ENCODE measurements around the gene DMD. TPM values are rescaled to one million over a fixed set of nuclear protein-coding genes. Genes with fewer than 3 reads are reported as not detected.

DMD gene
- total and polyA plus RNA-seq, 2 of the 13 experiments (the other 11 are each of a cell fraction or from before 2014, with no cell fraction given): 17.6 to 25.9 TPM

DNA sequence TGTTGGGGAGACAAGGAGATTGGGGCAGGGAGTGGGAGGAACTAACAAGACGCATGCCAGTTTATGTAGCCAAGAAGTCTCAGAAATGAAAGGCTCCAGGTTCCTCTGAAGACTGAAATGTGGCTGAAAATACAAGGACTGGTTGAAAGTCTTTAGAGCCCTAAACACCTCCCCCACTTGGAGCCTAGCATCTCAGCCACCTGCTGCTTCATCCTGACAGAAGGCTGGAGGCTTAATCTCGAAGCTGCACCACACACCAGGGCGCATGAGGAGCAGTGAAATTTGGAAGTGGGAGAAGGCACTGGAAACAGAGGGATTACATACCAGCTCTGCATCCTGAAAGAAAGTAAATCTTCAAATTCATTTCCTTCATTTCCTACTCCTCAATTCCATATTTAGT lies 1978.8 kb downstream of the DMD start:
- no peak for ATAC-seq
- intact Hi-C loops (cut with micrococcal nuclease; ENCODE audit: unreplicated experiment) (no loop called here), in situ Hi-C loops (cut with HindIII; ENCODE audit: extremely low pct_ligation_motif_present, low pct_unique_long_range_greater_than_20kb) (no loop called here)
- H3K9me3 ChIP-seq (ENCODE audit: low read length): no peaks in the 10 kb centered on the region
- no peaks in the 10 kb centered on the region for H4K20me1 ChIP-seq (ENCODE audit: insufficient read depth, low read length)
- ChIA-PET CTCF (ENCODE audit: low intra/inter-chr PET ratio, low total read pairs) (no interaction called here), POLR2A (no interaction called here)
- H3K79me2 ChIP-seq (ENCODE audit: insufficient read depth, low read length): peaks cover 2% of the 10 kb centered on the region
- no peaks in the 10 kb centered on the region for H3K27me3 ChIP-seq (ENCODE audit: control insufficient read depth in 1 of 2, insufficient read depth in 2 of 2, low read length in 2 of 2)
- no peaks in the 10 kb centered on the region for H3K4me1 ChIP-seq (ENCODE audit: insufficient read depth, low read length)
- H3K9ac ChIP-seq (ENCODE audit: insufficient read depth, low read depth, low read length): no peak overlapping the region
- FAIRE-seq: no peak
- no peak overlapping the region for H3K4me3 ChIP-seq (replicated peaks in 1 of 3; ENCODE audit: insufficient read depth in 1 of 3, low read depth in 2 of 3, low read length in 3 of 3)
- 80% methylated on average over 1 of the region's 3 CpGs for WGBS (ENCODE audit: low lambda C conversion rate)
- no peaks in the 10 kb centered on the region; a peak in 1 of 5 replicates for H3K36me3 ChIP-seq (replicated peaks in 1 of 2; ENCODE audit: control insufficient read depth in 1 of 2, insufficient read depth in 2 of 2, low read length in 2 of 2)
- TF ChIP-seq SSRP1 (CRISPR knock-in tag; IDR thresholded peaks at IDR 0.05) (no peak), JDP2 (CRISPR knock-in tag; IDR thresholded peaks at IDR 0.05; ENCODE audit: borderline replicate concordance) (no peak), RORA (CRISPR knock-in tag; IDR thresholded peaks at IDR 0.05) (no peak), SMC3 (IDR thresholded peaks at IDR 0.05; ENCODE audit: low read length) (no peak)
- TF ChIP-seq, protein P1, sequence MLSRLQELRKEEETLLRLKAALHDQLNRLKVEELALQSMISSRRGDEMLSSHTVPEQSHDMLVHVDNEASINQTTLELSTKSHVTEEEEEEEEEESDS (CRISPR knock-in tag; IDR thresholded peaks at IDR 0.05; ENCODE audit: borderline replicate concordance): no peak
- H2AFZ ChIP-seq (ENCODE audit: low read length): no peak overlapping the region
- DNase-seq (ENCODE audit: low spot score): no peak
- no peak overlapping the region for H3K27ac ChIP-seq (ENCODE audit: extremely low read length, insufficient read depth, low read length)
- H3K4me2 ChIP-seq (ENCODE audit: low read depth, low read length): no peak overlapping the region
- no TSS peak for BruUV-seq (replicated peaks)

- no peaks in the 10 kb centered on the region for H3K27me3 ChIP-seq (ENCODE audit: control insufficient read depth in 1 of 2, insufficient read depth in 2 of 2, low read length in 2 of 2)
- POLR2A ChIA-PET: no interaction called here
- H2AFZ ChIP-seq (ENCODE audit: low read length): no peak overlapping the region
- H3K36me3 ChIP-seq (replicated peaks in 1 of 2; ENCODE audit: control insufficient read depth in 1 of 2, insufficient read depth in 2 of 2, low read length in 2 of 2): no peaks in the 10 kb centered on the region
- DNase-seq (ENCODE audit: low spot score) (no peak), ATAC-seq (no peak), FAIRE-seq (peak; percentile 57)
- H3K4me1 ChIP-seq (ENCODE audit: insufficient read depth, low read length): peaks cover 19% of the 10 kb centered on the region
- WGBS (ENCODE audit: low lambda C conversion rate): 96% methylated on average over 2 of the region's 2 CpGs
- BruUV-seq (replicated peaks): no TSS peak
- H3K79me2 ChIP-seq (ENCODE audit: insufficient read depth, low read length): no peaks in the 10 kb centered on the region
- CTCF ChIA-PET (ENCODE audit: low intra/inter-chr PET ratio, low total read pairs): no interaction called here
- H3K9me3 ChIP-seq (ENCODE audit: low read length): no peaks in the 10 kb centered on the region
- H3K27ac ChIP-seq (ENCODE audit: extremely low read length, insufficient read depth, low read length): no peak overlapping the region
- in situ Hi-C loops (cut with HindIII; ENCODE audit: extremely low pct_ligation_motif_present, low pct_unique_long_range_greater_than_20kb) (no loop called here), intact Hi-C loops (cut with micrococcal nuclease; ENCODE audit: unreplicated experiment) (loop anchor here (10.0 kb wide), 1 partner anchor 254 kb away; no protein-coding TSS in a partner anchor)
- H4K20me1 ChIP-seq (ENCODE audit: insufficient read depth, low read length): no peaks in the 10 kb centered on the region
- H3K4me2 ChIP-seq (ENCODE audit: low read depth, low read length): no peak overlapping the region
- no peak overlapping the region for H3K9ac ChIP-seq (ENCODE audit: insufficient read depth, low read depth, low read length)
- H3K4me3 ChIP-seq (replicated peaks in 1 of 3; ENCODE audit: insufficient read depth in 1 of 3, low read depth in 2 of 3, low read length in 3 of 3): no peak overlapping the region
- TF ChIP-seq NR2F6 (IDR thresholded peaks at IDR 0.05) (no peak), NR2F6 (CRISPR knock-in tag; IDR thresholded peaks at IDR 0.05) (no peak), RXRB (CRISPR knock-in tag; IDR thresholded peaks at IDR 0.05; ENCODE audit: borderline replicate concordance) (no peak), NKX3-1 (CRISPR knock-in tag; IDR thresholded peaks at IDR 0.05) (no peak), TEF (CRISPR knock-in tag; IDR thresholded peaks at IDR 0.05) (no peak), MZF1 (CRISPR knock-in tag; IDR thresholded peaks at IDR 0.05; ENCODE audit: borderline replicate concordance) (no peak), MLXIP (CRISPR knock-in tag; IDR thresholded peaks at IDR 0.05; ENCODE audit: borderline replicate concordance) (no peak), ATM (IDR thresholded peaks at IDR 0.05; ENCODE audit: borderline replicate concordance) (no peak), POLR2AphosphoS5 (IDR thresholded peaks at IDR 0.05; ENCODE audit: low read depth, low read length) (no peak)
These were observed 1982.4 kb downstream of the DMD start for GRCh38 chrX:31228909-31229308.

Data from HepG2 (cell line).